HL-60 (cell line): ENCODE measurements around the gene COL13A1.

Source experiments
- DNase-seq, 2 experiments: peaks; one replicate each; pipeline ENCODE4 v3.0.0-alpha.2; 2010 to 2020; ENCODE audit warnings: low read depth in 1 of 2, low spot score in 1 of 2
- H3K27ac ChIP-seq: fragments of 250-450 bp; sonication (Bioruptor Pico); replicated peaks from 2 replicates; pipeline ENCODE4 v1.5.1; 2020; ENCODE audit warnings: mild to moderate bottlenecking, moderate library complexity
- H3K27me3 ChIP-seq: fragments of 250-450 bp; sonication (Bioruptor Pico); 2 replicates; pipeline ENCODE4 v1.5.1; 2021; ENCODE audit warnings: mild to moderate bottlenecking, moderate library complexity; ENCODE audit not compliant: insufficient read depth, poor library complexity, severe bottlenecking
- H3K4me3 ChIP-seq: replicated peaks from 2 replicates; pipeline ENCODE4 v1.5.1; 2011; ENCODE audit warnings: mild to moderate bottlenecking, control low read depth, low read length; ENCODE audit not compliant: insufficient read depth
- GABPA ChIP-seq: IDR thresholded peaks from 2 replicates; pipeline ENCODE4 v1.6.1; 2012; ENCODE audit warnings: low read depth
- POLR2AphosphoS5 ChIP-seq: IDR thresholded peaks from 2 replicates; pipeline ENCODE4 v1.6.1; 2012; ENCODE audit warnings: low read depth
- SPI1 ChIP-seq: IDR thresholded peaks from 2 replicates; pipeline ENCODE4 v1.6.1; 2012; ENCODE audit warnings: low read depth, mild to moderate bottlenecking, borderline replicate concordance
- TF ChIP-seq, protein P1 (sequence below): IDR thresholded peaks from 2 replicates; pipeline ENCODE4 v1.6.1; 2012; ENCODE audit warnings: low read depth; ENCODE audit not compliant: insufficient replicate concordance
- TF ChIP-seq, protein P2 (sequence below): IDR thresholded peaks from one replicate; pipeline ENCODE4 v1.5.1; 2011; ENCODE audit warnings: low read length, control low read depth, inconsistent platforms; ENCODE audit not compliant: insufficient read depth

COL13A1 gene

DNA sequence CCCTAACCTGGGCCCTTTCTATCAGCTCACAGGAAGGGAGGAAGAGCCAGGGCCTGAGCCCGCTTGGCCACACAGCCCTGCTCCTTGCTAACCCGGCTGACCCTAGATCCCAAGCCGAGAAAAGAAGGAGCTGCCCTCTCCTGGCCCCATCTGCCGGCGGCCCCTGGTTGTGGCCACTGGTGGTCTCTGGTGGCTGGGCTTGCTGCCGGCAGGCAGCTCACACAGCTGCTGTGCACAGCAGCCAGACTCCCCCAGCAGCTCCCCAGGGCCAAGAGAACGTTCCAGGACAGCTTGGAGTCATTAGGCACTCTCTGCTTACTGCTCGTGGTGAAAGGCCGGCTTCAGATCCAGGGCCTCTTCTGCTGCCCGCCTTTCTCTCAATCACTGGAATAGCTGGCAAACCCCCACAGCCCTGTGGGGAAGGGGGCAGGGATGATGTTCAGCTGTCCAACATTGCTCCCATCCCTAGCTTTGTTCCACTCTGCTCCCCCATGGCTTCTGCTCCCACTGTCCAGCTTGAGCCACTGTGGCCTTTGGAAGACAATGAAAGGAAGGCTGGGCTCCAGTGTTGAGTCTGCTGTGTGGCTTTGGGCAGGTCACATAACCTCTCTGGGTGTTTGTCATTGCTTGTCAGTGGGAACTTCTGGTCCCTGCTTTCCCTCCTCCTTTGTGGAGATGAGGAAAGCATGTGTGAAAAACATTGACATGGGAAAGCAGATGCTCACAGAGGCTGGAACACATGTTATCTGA is 35.4 kb upstream of the COL13A1 start:
- H3K27me3 ChIP-seq = no peaks in the 10 kb centered on the region
- no peak for TF ChIP-seq GABPA
- TF ChIP-seq SPI1 = no peak
- TF ChIP-seq, protein P1, sequence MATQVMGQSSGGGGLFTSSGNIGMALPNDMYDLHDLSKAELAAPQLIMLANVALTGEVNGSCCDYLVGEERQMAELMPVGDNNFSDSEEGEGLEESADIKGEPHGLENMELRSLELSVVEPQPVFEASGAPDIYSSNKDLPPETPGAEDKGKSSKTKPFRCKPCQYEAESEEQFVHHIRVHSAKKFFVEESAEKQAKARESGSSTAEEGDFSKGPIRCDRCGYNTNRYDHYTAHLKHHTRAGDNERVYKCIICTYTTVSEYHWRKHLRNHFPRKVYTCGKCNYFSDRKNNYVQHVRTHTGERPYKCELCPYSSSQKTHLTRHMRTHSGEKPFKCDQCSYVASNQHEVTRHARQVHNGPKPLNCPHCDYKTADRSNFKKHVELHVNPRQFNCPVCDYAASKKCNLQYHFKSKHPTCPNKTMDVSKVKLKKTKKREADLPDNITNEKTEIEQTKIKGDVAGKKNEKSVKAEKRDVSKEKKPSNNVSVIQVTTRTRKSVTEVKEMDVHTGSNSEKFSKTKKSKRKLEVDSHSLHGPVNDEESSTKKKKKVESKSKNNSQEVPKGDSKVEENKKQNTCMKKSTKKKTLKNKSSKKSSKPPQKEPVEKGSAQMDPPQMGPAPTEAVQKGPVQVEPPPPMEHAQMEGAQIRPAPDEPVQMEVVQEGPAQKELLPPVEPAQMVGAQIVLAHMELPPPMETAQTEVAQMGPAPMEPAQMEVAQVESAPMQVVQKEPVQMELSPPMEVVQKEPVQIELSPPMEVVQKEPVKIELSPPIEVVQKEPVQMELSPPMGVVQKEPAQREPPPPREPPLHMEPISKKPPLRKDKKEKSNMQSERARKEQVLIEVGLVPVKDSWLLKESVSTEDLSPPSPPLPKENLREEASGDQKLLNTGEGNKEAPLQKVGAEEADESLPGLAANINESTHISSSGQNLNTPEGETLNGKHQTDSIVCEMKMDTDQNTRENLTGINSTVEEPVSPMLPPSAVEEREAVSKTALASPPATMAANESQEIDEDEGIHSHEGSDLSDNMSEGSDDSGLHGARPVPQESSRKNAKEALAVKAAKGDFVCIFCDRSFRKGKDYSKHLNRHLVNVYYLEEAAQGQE = no peak
- TF ChIP-seq, protein P2, sequence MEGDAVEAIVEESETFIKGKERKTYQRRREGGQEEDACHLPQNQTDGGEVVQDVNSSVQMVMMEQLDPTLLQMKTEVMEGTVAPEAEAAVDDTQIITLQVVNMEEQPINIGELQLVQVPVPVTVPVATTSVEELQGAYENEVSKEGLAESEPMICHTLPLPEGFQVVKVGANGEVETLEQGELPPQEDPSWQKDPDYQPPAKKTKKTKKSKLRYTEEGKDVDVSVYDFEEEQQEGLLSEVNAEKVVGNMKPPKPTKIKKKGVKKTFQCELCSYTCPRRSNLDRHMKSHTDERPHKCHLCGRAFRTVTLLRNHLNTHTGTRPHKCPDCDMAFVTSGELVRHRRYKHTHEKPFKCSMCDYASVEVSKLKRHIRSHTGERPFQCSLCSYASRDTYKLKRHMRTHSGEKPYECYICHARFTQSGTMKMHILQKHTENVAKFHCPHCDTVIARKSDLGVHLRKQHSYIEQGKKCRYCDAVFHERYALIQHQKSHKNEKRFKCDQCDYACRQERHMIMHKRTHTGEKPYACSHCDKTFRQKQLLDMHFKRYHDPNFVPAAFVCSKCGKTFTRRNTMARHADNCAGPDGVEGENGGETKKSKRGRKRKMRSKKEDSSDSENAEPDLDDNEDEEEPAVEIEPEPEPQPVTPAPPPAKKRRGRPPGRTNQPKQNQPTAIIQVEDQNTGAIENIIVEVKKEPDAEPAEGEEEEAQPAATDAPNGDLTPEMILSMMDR = no peak
- TF ChIP-seq POLR2AphosphoS5 = no peak
- DNase-seq = no peak
- no peak overlapping the region for H3K27ac ChIP-seq
- no peak overlapping the region for H3K4me3 ChIP-seq

DNA sequence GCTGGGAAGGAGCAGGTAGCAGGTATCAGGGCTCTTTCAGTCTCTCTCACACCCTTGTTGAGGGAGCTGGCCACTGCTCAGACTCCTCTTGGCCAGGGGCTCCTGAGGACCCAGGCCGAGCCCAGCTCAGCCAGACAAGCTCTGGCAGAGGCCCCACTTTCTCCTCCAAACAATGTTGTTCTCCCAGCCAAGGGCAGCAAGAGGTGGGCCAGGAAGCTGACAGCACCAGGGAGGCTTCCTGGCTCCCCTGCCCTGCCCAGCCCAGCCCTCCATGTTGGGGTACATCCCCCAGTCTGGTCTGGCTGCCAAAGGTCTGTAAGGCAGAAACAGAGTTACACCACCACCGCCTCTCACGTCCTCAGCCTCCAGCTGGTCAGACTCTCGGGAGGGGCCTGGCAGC is 33.9 kb upstream of the COL13A1 start:
- no peak for DNase-seq
- TF ChIP-seq SPI1 (no peak), GABPA (no peak)
- H3K4me3 ChIP-seq = no peak overlapping the region

GRCh38 chr10:69768386-69768785 is 33.3 kb upstream of the COL13A1 start:
- TF ChIP-seq, protein P1 = no peak
- TF ChIP-seq, protein P2 = no peak
- TF ChIP-seq POLR2AphosphoS5 = no peak
- TF ChIP-seq SPI1 = no peak
- no peak for TF ChIP-seq GABPA
- Histone ChIP-seq H3K27me3 (no peaks in the 10 kb centered on the region), H3K27ac (no peak overlapping the region), H3K4me3 (no peak overlapping the region)
- no peak for DNase-seq

More for the DNA sequence above, 33.9 kb upstream of the COL13A1 start:
- no peaks in the 10 kb centered on the region for H3K27me3 ChIP-seq
- no peak overlapping the region for H3K27ac ChIP-seq

DNA sequence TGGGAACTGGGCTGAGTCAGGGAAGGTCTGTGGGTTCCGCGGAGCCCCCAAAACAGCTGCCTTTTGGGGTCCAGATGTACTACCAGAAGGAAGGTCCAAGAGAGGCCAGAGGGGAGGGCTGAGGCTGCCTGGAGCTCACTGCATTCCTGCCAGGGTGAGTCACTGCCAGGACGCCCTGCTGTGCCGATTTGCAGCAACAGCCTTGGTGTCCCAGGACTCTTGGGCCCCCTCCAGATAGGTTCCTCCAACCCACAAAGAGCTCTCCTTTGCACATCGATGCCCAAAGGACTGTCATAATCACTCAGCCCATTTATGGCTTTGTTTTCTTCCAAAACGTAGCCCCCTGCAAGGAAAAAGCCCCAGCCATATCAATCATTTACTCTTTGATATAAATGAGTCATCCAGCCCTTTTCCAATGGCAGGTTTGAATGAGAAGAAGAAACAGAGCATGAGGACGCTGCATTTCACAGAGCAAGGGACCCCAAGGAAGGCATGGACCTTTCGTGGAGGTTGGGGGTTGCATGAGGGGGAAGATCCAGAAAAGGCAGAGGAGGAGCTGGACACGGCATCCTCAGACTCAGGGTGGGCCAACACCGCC is 32.2 kb upstream of the COL13A1 start:
- Histone ChIP-seq H3K4me3 (no peak overlapping the region), H3K27ac (no peak overlapping the region), H3K27me3 (no peaks in the 10 kb centered on the region)
- no peak for TF ChIP-seq SPI1
- TF ChIP-seq GABPA = no peak
- TF ChIP-seq, protein P1 = no peak
- TF ChIP-seq, protein P2 = no peak
- TF ChIP-seq POLR2AphosphoS5 = no peak
- no peak for DNase-seq
